Skeletal muscle tissue (tissue), 4 donors: ENCODE data around the gene HLA-DPA1. TPM values are rescaled to one million over a fixed set of nuclear protein-coding genes. Genes with fewer than 3 reads are reported as not detected.

Experiments used
- H3K27ac ChIP-seq: one replicate; pipeline ENCODE4 v1.7.0; 2013; ENCODE audit warnings: mild to moderate bottlenecking, low read depth, low read length, inconsistent platforms
- H3K27me3 ChIP-seq, 3 donors: one replicate each; pipeline ENCODE4 v1.7.0; 2013; ENCODE audit warnings: low read length in 3 of 3; ENCODE audit not compliant: control insufficient read depth in 3 of 3, insufficient read depth in 3 of 3
- H3K36me3 ChIP-seq, 3 donors: one replicate each; pipeline ENCODE4 v1.7.0; 2013; ENCODE audit warnings: low read length in 3 of 3; ENCODE audit not compliant: control insufficient read depth in 3 of 3, insufficient read depth in 3 of 3
- H3K4me1 ChIP-seq, 3 donors: one replicate each; pipeline ENCODE4 v1.7.0; 2013; ENCODE audit warnings: low read length in 3 of 3, mild to moderate bottlenecking in 3 of 3; ENCODE audit not compliant: control insufficient read depth in 3 of 3, insufficient read depth in 3 of 3
- H3K4me3 ChIP-seq, 3 donors: one replicate each; pipeline ENCODE4 v1.7.0; 2013; ENCODE audit warnings: low read length in 3 of 3
- H3K9ac ChIP-seq, 3 donors: one replicate each; pipeline ENCODE4 v1.7.0; 2013; ENCODE audit warnings: low read length in 3 of 3, mild to moderate bottlenecking in 3 of 3, moderate library complexity in 2 of 3, low read depth in 1 of 3
- H3K9me3 ChIP-seq, 3 donors: one replicate each; pipeline ENCODE4 v1.7.0; 2013; ENCODE audit warnings: low read length in 3 of 3; ENCODE audit not compliant: control insufficient read depth in 3 of 3
- total RNA-seq: library from RNA; depleted of rRNA; stranded (reverse); fragments of >200 nt; gene quantifications from one replicate; pipeline ENCODE4 v1.2.3, GENCODE V29; 2014
- donor health status: Osteomylitis.

HLA-DPA1 gene
- total RNA-seq, 1 donor from 2014 or later: 14.6 TPM

DNA sequence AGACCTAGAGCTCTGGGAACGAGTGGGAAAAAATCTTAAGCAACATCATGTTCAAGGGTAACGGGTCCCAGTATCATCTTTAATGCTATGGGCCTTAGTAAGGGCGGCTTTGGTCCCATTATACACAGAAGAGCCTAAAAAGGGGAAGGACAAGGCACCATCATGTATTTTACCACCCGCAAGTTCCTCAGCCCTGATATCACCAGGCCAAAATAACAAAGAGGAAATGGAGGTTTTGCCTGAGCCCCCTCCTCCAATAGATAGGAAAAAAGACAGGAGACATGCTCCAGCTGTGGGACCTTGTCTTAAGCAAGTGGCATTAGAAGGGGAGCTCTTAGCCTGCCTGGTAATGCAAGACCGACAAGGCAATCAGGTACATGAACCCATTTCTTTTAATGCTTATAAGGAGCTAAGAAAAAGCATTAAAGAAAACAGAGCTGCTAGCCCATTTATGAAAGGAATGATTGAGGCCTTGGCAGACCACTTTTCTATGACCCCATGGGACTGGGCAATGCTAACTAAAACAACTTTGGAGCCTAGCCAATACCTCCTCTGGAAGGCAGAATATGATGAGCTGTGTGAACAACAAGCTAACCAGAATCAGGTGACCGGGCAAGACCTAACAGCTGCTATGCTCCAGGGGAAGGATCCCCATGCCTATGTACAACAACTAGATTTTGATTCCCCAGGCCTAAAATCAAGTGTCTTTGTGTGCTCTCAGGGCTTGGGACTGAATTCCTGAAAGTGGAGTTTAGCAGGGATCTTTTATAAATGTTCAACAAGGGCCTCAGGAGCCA lies 23.2 kb downstream of the HLA-DPA1 start:
- peaks cover 6 to 11% (median 8%) of the 10 kb centered on the region in 3 donors for H3K27me3 ChIP-seq
- H3K9ac ChIP-seq: no peak overlapping the region
- H3K36me3 ChIP-seq: no peaks in the 10 kb centered on the region
- no peak overlapping the region for H3K27ac ChIP-seq
- H3K9me3 ChIP-seq: no peaks in the 10 kb centered on the region
- H3K4me3 ChIP-seq: no peak overlapping the region
- H3K4me1 ChIP-seq: no peaks in the 10 kb centered on the region

DNA sequence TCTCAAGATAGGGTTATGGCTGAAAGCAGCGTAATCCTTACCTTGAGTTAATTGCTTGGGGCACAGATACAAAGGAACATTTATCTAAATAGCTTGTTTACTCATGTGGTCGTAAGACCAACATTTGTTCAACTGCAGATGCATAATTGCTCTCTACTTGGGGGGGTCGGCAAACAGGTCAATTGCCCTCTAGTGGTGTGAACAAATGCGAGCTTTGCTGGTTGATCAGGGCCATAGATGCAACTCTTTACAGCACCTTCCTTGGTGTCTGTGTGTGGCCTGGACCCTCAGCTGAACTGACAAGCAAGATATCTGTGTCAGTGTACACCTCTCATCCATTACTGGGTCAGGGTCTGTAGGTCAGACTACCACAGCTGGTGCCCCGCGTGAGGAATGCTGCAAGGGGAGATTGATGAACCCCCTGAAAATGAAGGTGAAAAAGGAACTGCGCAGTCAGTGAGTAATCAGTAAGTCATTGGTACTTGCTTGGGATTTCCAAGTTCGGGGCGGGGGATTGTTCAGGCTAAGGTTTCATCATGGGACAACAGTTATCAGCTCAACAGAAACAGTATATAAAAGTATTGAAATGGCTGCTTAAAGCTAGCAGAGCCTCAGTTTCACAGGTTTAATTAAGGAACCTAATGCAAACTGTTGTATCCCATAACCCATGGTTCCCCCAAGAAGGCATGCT lies 24.0 kb downstream of the HLA-DPA1 start:
- Histone ChIP-seq H3K9ac (no peak overlapping the region), H3K27ac (no peak overlapping the region), H3K4me3 (no peak overlapping the region), H3K9me3 (no peaks in the 10 kb centered on the region), H3K27me3 (peaks cover 6 to 11% (median 8%) of the 10 kb centered on the region in 3 donors), H3K4me1 (no peaks in the 10 kb centered on the region), H3K36me3 (no peaks in the 10 kb centered on the region)

GRCh38 chr6:33040157-33040556 lies 33.3 kb downstream of the HLA-DPA1 start:
- H3K9ac ChIP-seq: no peak overlapping the region
- H3K4me1 ChIP-seq: no peaks in the 10 kb centered on the region
- H3K27ac ChIP-seq: no peak overlapping the region
- no peaks in the 10 kb centered on the region for H3K9me3 ChIP-seq
- no peak overlapping the region for H3K4me3 ChIP-seq
- H3K27me3 ChIP-seq: no peaks in the 10 kb centered on the region
- H3K36me3 ChIP-seq: no peaks in the 10 kb centered on the region

GRCh38 chr6:33036535-33036934 lies 36.9 kb downstream of the HLA-DPA1 start:
- H3K9me3 ChIP-seq: no peaks in the 10 kb centered on the region
- no peak overlapping the region for H3K4me3 ChIP-seq
- no peaks in the 10 kb centered on the region for H3K4me1 ChIP-seq
- H3K9ac ChIP-seq: no peak overlapping the region
- no peak overlapping the region for H3K27ac ChIP-seq
- H3K36me3 ChIP-seq: no peaks in the 10 kb centered on the region
- no peaks in the 10 kb centered on the region for H3K27me3 ChIP-seq

DNA sequence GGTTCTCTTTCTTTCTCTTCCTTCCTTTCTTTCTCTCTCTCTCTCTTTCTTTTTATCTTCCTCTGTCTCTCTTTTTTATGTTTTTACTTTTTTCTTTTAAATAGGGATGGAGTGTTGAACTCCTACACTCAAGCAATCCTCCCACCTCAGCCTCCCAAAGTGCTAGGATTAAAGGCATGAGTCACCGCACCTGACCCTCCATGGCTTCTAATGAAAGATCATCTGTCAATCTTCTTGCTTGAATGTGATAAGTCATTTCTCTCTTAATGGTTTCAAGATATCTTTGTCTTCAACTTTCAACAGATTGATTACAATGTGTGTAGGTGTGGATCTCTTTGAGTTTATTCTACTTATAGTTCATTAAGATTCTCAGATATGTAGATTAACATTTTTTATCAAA lies 38.9 kb downstream of the HLA-DPA1 start:
- Histone ChIP-seq H3K9me3 (no peaks in the 10 kb centered on the region), H3K36me3 (no peaks in the 10 kb centered on the region), H3K27ac (no peak overlapping the region), H3K27me3 (no peaks in the 10 kb centered on the region), H3K4me3 (no peak overlapping the region), H3K9ac (no peak overlapping the region), H3K4me1 (no peaks in the 10 kb centered on the region)

- H3K27ac ChIP-seq: peak overlapping the region; percentile 69
- H3K9me3 ChIP-seq: no peaks in the 10 kb centered on the region
Observed at GRCh38 chr6:33030245-33030644, 43.2 kb downstream of the HLA-DPA1 start.

GRCh38 chr6:33029328-33030184 lies 43.9 kb downstream of the HLA-DPA1 start:
- H3K9ac ChIP-seq: no peak overlapping the region
- no peaks in the 10 kb centered on the region for H3K9me3 ChIP-seq
- H3K4me3 ChIP-seq: no peak overlapping the region
- H3K27ac ChIP-seq: peak overlapping the region; percentile 69
- H3K36me3 ChIP-seq: no peaks in the 10 kb centered on the region
- H3K27me3 ChIP-seq: no peaks in the 10 kb centered on the region
- H3K4me1 ChIP-seq: no peaks in the 10 kb centered on the region

More at GRCh38 chr6:33030245-33030644, 43.2 kb downstream of the HLA-DPA1 start:
- Histone ChIP-seq H3K9ac (no peak overlapping the region), H3K36me3 (no peaks in the 10 kb centered on the region), H3K4me1 (no peaks in the 10 kb centered on the region), H3K4me3 (no peak overlapping the region), H3K27me3 (no peaks in the 10 kb centered on the region)

DNA sequence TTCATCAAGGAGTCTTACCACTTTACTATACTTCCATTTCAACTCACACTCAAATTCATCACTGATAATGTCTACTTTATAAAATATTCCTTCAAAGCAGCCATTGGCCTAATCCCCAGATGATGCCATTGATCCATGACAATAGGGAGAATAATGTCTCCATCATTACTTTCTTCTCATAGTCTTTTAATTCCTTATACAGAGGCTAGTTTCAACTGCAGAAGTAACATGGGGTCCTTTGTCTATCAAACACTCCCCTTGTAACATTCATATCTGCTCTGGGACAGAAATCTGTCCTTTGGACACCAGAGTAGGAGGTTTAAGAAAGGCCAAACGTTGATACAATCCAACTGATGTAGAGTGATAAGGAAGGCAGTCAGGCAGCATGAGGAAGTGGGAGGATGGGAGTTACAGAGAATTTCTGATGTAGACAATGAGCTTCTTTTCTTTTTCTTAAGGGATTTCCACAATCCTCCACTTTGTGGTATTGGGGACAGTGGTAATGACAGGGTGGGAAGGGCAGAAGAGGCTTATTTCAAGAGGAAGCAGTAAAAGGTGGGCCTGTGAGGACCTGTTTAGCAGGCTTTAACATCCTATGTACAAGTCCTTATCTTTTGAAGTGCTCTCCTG lies 45.1 kb downstream of the HLA-DPA1 start:
- Histone ChIP-seq H3K9me3 (no peaks in the 10 kb centered on the region), H3K36me3 (no peaks in the 10 kb centered on the region), H3K4me3 (no peak overlapping the region), H3K9ac (no peak overlapping the region), H3K27ac (peak overlapping the region; percentile 69), H3K4me1 (no peaks in the 10 kb centered on the region), H3K27me3 (no peaks in the 10 kb centered on the region)

DNA sequence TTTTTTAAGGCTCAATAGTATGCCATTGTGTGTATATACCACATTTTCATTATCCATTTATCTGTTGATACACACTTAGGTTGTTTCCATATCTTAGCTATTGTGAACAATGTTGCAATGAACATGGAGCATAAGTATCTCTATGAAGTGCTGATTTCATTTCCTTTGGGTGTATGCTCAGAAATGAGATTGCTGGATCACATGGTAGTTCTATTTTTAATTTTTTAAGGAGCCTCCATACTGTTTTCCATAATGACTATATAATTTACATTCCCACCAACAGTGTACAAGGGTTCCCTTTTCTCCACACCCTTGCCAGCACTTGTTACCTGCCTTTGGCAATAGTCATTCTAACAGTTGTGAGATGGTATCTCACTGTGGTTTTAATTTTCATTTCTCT lies 48.9 kb downstream of the HLA-DPA1 start:
- H3K4me1 ChIP-seq: peaks cover 3 to 11% (median 5%) of the 10 kb centered on the region in 3 donors
- no peaks in the 10 kb centered on the region for H3K9me3 ChIP-seq
- H3K27me3 ChIP-seq: no peaks in the 10 kb centered on the region
- no peak overlapping the region for H3K9ac ChIP-seq
- H3K4me3 ChIP-seq: no peak overlapping the region
- H3K27ac ChIP-seq: no peak overlapping the region
- no peaks in the 10 kb centered on the region for H3K36me3 ChIP-seq
